Stimulated activated CD4-positive, alpha-beta T cell treated with anti-CD3 and anti-CD28 coated beads, Interleukin-15, amount 100 ng/mL, for 48 hours (primary cell): ENCODE results near the gene POMGNT2.

Source experiments
- DNase-seq, 2 donors: peaks; one replicate each; pipeline ENCODE4 v3.0.0-alpha.2; 2020; ENCODE audit warnings: low read depth in 2 of 2

The POMGNT2 gene

DNA sequence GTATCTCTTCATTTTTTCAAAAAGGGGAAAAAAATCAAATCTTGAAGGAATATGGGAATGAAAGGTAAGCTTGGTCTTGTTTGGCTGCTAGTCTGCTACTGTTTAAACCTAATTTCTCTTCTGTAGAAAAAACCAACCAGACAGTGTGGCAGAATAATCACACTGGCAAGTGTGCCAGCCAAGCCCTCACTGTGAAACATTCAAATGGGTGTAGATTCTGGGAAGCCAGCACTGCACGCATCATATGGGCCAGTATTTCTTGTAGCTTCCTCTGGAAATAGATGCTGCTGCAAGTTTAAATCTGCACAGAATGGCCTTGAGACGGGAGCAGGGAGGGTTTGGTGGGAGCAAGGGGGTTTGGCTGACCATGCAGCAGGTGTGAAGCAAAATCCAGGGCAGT lies 62.1 kb downstream of the POMGNT2 start:
- no peak for DNase-seq

DNA sequence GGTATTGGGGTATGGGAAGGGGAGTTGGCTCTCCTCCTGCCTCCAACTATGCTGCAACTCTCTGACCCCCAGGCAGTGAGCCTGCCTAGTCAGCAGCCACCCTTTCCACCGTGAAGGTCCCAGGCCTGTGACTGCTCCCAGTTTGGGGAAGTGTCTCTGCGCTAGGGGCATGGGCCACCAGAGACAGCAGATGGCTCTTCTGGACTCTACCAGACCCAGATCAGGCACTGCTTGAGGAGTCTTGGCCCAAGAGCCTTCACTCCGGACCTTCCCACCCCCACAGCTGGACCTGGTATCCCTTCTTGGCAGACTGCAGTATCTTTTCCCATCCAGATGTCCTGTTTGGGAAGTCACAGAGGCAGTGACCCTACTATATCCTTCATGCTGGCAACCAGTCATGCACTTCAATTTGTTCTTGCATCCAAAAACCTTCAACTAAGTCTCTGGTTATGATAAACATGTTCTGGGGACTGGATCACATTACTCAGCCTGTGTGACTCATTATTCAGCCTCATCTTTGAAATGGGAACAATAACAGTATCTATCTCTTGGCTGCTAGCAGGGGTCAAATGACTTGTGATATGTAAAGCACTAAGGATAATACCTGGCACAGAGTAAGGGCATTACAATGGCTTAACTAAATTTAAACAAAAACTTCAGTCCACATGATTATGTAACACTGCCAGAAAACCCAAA lies 62.7 kb downstream of the POMGNT2 start:
- DNase-seq: no peak

DNA sequence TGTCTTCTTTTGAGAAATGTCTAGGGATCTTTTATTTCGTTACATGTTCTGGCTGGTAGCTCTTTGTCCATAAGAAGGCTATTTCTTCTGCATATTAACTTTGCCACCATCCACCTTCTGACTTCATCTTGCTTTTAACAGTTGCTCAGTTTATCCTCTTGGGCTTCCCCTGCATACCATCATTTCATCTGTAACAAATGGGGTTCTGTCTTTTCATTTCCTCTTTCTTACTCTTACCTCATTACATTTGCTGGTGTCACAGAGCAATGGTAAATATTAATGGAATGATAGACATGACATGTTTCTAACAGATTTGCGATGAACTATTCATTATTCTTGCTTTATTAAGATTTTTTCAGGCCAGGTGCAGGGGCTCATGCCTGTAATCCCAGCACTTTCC lies 64.4 kb downstream of the POMGNT2 start:
- no peak for DNase-seq

DNA sequence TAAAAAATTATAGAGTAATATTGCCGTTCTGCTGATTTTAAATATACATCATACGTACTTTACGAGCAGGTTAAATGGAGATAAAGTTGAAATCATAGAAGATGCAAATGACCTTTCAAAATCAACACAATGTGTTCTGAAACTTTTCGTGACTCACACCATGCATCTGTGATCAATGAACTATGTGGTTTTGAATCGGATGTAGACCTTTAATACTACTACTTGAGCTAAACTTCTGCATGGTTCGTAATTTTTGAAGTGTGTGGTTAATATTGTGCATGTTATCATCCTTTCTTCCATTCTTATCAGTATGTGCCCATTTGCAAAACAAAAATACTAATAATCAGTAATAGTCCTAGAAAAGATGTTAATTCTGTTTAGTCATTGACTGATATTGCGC lies 67.9 kb downstream of the POMGNT2 start:
- DNase-seq: no peak

DNA sequence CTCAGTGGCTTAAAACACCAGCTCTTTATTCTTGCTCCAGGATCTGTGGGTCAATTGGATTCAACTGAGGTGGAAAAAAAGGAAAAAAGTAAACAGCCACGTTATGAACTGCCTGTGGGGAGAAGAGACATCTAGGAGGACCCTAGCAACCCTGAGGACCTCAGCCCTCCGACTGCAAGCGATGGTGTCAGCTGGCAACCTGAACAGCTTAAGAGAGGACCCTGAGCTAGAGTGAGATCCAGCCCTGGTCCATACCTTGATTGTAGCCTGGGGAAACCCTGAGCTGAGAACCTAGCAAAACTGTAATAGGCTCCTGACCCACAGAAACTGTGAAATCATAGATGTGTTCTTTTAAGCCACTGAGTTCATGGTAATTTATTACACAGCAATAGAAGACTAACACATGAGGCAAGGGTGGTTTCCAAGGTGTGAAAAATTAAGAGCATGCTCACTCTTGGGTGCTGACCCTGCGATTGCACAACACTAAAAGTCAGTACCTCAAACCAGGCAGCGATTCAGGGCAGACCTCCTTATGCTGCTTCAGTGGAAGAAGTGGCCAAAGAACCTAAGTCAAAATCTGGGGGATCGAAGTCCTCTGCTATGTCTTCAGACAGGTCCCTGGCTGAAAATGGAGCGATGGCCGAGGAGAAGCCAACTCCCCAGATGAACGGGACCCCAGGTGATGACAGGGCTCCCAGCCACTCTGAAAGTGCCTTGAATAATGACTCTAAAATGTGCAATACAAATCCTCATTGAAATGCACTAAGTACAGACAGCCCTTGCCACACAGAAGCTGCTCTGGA lies 69.1 kb downstream of the POMGNT2 start:
- no peak for DNase-seq

DNA sequence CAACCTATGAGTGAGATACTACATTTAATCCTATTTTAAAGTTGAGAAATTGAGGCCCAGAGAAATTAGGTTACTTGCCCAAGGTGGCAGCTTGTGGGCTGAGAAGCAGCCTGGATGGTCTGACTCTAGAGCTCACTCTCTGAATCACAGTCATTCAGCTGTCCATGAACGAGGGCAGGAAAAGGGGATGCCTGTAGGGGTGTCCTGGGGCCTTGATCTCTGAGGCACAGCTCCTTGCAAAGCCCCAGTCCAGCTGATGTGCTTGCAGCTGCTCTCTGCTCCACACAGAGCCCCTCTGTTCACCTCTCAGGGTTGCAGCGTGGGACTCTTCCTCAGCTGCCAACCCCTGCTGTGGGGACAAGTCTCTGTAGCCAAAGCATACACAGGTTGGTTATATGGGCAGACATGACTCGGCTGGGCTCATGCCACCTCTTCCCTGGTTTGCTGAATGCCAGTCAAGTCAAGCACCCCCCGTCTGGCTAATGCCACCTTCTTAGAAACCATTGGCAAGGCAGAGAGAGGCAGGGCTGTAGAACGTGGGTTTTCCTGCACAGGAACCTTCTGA lies 70.0 kb downstream of the POMGNT2 start:
- DNase-seq: no peak

DNA sequence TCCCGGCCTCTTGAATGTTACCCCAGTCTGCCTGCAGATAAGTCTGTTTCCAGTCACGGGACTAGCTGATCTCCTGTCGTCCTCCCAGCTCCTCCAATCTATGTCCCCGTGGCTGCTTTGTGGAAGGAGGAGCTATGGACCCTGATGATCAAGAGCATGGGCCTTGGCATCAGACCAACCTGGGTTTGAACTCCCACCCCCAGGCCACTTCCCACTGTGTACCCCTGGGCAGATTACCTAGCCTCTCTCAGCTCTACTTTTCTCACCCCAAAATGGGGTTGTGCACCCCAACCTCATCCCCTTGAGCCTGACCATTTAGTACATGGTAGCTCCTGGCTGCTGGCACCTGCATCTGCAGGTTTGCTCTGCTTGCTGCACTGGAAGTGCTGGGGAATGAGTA lies 71.0 kb downstream of the POMGNT2 start:
- no peak for DNase-seq

DNA sequence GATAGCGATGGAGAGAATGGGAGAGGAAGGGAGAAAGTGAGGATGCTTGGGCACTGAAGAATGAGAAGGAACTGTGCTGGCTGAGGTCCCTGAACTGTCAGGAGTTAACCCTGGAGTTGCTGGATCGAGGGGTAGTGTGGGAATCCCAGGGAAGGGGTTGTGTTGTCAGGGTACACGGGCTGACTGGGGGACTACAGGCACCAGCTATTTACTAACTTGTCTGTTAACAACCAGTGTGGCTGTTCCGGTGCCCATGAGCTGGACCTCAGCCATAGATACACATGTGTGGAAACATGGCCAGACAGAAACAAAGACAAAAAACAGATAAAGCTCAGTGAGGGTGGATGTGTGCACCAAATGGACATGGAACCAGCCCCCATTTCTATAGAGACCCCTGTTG lies 71.7 kb downstream of the POMGNT2 start:
- DNase-seq: no peak

DNA sequence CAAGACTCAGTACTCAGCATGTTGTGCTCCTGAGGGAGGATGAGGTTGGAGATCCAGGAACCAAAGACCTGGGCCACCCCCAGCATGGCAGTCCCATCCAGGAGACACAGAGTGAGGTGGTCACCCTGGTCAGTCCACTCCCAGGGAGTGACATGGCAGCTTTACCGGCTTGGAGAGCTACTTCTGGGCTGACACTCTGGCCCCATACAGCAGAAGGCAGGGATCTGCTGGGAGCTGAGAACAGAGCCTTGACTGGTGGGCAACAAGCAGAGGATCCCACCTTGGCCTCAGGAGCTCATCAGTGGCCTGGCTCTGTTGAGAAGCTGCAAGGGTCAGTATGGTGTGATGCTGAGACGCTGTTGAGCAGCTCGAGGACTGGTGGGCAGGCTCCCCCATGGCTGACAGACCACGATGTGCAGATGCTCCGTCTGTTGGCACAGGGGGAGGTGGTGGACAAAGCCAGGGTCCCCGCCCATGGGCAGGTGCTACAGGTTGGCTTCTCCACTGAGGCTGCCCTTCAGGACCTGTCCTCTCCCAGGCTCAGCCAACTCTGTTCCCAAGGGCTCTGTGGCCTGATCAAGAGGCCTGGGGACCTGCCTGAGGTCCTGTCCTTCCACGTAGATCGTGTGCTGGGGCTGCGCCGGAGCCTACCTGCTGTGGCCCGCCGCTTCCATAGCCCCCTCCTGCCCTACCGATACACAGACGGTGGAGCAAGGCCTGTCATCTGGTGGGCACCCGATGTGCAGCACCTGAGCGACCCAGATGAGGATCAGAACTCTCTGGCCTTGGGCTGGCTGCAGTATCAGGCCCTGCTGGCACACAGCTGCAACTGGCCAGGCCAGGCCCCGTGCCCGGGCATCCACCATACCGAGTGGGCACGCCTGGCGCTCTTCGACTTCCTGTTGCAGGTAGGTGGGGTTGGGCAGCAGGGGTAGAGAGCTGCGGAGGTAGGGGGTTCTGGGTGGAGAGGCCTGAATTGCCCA lies 72.9 kb downstream of the POMGNT2 start:
- DNase-seq: no peak

DNA sequence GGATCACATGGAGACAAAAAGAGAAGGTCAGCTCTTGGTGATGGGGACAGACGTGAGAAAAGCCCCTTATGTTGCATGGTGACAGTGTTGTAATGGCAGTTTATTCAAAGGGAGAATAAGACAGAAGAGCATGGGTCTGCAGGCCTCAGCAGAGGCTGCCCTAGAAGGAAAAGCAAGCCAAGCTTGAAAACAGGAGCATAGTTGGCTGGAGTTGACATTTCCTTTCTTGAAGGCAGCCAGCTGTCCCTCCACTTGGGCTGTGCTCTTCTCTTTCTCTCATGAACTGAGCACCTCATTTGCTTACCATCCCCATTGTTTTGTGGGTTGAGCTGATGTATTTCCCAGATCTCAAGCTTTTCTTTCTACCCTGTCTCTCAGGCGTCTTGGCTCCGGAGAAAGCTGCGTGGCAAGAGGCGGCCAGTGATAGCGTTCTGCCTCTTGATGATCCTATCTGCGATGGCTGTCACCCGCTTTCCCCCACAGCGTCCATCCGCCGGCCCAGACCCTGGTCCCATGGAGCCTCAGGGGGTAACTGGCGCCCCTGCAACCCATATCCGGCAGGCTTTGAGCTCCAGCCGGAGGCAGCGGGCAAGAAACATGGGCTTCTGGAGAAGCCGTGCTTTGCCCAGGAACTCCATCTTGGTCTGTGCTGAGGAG lies 73.9 kb downstream of the POMGNT2 start:
- no peak for DNase-seq

DNA sequence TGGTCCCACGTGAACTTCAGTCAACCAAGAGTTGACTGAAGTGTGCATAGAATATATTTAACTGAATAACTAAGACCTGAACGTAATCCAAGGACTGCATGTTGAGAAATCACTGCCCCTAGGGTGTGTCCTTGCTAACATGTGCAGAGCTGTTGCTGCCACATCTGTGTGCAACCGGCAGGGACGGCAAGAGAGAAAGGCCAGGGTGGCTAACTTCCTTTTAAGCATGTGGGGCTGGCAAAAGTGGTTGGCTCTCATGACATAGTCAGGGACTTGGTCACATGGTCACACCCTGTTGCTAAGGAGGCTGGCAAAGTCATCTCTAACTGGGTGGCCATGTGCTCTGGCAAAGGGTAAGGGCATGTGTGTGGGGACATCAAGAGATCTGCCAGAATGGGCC lies 74.4 kb downstream of the POMGNT2 start:
- DNase-seq: no peak

DNA sequence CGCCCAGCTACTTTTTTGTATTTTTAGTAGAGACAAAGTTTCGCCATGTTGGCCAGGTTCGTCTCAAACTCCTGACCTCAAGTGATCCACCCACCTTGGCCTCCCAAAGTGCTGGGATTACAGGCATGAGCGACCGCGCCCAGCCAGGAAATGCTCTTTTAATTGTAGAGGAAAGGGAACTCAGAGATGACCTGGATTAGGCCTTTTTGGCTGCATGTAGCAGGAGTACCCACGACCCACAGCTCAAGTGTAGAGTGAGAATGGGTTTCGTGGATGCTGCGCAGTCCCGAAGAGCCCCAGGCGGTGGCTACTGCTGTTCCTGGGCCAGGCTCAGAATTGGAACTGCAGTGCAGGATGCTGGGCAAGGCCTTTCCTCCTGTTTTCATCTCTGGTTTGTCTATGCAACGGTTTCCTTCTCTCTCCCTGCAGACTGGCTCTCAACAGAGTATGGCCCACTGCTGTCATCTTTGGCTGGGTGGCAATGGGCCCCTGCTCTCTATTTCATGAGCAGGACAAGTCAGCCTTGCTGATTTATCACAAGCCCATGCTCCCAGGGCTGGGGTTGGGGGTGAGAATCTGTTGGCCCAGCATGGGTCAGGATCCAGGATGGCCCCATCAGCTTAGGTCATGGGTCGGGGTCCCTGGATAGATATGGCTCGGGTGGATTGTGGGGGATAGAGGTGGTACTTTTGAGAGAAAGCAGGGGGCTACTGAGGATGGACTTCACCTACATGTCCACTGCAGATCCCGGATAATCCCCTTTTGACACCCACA lies 75.5 kb downstream of the POMGNT2 start:
- DNase-seq: no peak
